Neural progenitor cell (in vitro differentiated cells): ENCODE results near the gene NRG3.
"Not testable (repeated sequence)": the region's sequence is repeated elsewhere in the genome, so short reads cannot be mapped to it uniquely, and the experiment has no call there.

Source experiments
- CTCF ChIP-seq: fragments of 200-600 bp; sonication (generic); IDR thresholded peaks from 2 replicates; pipeline ENCODE4 v1.5.1; 2017; ENCODE audit warnings: antibody characterized with exemption, mild to moderate bottlenecking
- EZH2 ChIP-seq: fragments of 200-600 bp; sonication (generic); IDR thresholded peaks from 2 replicates; pipeline ENCODE4 v1.6.1; 2017; ENCODE audit warnings: antibody characterized with exemption, mild to moderate bottlenecking, moderate library complexity
- EZH2phosphoT487 ChIP-seq: fragments of 200-600 bp; sonication (generic); IDR thresholded peaks from 2 replicates; pipeline ENCODE4 v1.6.1; 2017; ENCODE audit warnings: antibody characterized with exemption

- TF ChIP-seq CTCF, EZH2, EZH2phosphoT487: not testable (repeated sequence)
Measured at GRCh38 chr10:83006479-83006878, 1131.5 kb downstream of the NRG3 start.
